NCI-H146 treated with DMSO at 0.1 percent for 48 hours (cell line): Measurements from ENCODE around the gene PDHX.
"Not testable (repeated sequence)": the region's sequence is repeated elsewhere in the genome, so short reads cannot be mapped to it uniquely, and the experiment has no call there.

Experiments used
- DNase-seq: peaks from one replicate; lab custom pipeline; 2025; ENCODE audit not compliant: unreplicated experiment; lab: John Stamatoyannopoulos, UW

The PDHX gene

GRCh38 chr11:34910817-34911216 lies 5.6 kb upstream of the PDHX start:
- no peak for DNase-seq

DNA sequence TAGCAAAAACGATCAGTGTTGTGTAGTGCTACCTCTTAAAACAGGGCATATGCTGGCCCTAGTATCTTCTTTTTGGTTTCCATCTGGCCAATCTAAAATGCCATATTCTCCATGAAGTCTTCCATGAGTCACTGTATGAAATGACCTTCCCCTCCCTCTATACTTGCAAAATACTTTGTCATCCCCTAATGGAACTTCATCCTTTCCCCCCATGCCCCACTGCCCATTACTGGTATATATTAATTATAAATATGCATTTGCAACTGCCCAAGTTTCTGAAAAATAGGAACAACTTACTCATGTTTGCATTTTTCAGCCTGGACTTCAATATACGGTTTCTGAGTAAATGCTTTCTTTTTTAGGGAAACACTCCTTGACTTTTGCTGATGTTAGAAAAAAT lies 4.7 kb upstream of the PDHX start:
- no peak for DNase-seq

GRCh38 chr11:34913556-34913955 lies 2.9 kb upstream of the PDHX start:
- DNase-seq = not testable (repeated sequence)

DNA sequence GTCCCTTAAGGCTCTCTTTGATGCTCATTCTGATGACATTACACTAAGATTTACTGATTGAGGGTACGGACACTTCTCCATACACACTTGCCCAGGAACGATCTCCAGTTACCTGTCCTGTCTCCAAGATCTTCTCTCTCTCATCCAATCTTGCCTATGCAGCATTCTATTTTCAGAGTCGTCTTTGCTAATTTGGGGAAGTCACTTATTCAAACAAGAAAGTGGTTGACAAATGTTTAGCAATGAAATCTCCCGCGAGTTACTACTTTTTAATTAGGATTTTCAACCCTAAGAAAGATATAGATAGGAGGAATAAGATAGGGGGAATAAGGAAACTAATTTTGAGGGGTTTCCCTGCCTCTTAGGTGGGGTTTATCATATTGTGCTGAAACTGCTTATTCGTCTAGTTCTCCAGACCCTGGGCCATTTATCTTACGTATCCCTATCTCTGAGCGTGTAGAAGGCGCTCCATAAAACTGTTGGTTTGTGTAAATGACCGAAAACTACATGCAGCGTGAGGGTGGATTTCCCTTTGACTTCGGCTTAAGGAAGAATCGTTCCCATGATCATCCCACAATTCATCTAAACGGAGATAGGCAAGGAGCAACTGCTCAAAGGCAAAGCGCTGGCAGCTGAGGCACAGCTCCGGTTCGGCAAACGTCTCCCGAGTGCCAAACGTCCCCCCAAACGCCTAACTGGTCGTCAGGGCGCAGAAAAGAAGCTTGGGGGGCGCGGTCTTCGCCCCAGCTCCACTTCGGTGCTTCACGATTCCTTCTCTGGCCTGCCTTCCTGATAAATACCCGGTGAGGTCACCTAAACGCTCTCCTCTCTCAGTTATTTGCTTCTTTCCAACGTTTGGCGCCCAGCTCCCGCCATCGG lies 1.0 kb upstream of the PDHX start:
- peak; percentile 61 for DNase-seq

GRCh38 chr11:34916843-34917770 lies 689 bp downstream of the PDHX start:
- no peak for DNase-seq

GRCh38 chr11:34921156-34921555 lies 4.7 kb downstream of the PDHX start:
- DNase-seq = no peak

DNA sequence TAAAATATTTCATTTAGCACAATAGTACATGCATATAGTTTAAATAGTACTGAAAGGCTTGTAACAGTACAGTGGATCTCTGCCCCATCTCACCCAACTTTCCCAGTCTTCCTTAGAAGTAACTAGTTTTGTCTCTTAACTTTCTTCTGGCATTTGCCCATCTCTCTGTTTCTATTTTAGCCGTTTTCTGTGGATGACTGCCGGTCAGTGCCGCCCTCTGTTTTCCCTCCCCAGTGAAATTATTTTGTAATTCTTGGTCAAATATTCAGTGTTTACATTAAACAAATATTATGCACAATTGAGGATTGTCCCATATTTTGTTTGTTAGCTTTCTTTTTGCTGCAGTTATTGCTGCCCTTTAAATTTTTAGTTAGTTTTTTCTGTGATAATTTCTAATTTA lies 8.3 kb downstream of the PDHX start:
- DNase-seq = no peak

DNA sequence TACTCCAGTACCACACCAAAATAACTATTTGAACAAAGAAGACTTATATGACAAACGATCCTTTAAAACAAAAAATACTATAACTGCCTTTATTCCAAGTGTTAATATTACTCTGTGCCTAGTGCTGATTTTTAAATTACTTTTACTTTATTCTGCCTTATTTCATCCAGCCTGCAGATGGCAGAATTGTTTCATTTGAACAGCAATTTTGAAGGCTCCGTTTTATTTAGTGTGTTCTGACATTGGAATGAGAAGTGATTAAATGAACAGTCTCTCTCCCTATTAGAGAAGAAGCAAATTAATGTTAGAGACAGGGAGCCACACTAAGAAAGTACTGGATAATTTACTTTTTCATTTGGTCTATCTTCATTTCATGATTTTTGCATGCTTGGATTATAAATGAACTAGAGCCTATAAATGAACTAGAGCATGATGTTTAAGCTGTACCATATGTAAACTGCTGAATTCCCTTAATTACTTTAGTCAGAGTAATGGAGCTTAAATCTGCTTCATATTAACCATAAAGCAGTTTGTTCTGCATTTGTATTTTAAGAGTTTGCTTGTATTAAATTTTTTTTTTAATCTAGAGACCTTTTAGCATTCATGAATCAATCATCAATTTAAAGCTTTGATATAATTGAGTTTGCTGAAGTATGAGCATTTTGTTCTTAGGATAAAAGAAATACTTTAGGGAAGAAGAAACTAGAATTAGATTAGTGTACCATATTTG lies 9.8 kb downstream of the PDHX start:
- peak; percentile 31 for DNase-seq

GRCh38 chr11:34926831-34927132 lies 10.4 kb downstream of the PDHX start:
- no peak for DNase-seq

GRCh38 chr11:34928268-34928959 lies 12.0 kb downstream of the PDHX start:
- DNase-seq = no peak

DNA sequence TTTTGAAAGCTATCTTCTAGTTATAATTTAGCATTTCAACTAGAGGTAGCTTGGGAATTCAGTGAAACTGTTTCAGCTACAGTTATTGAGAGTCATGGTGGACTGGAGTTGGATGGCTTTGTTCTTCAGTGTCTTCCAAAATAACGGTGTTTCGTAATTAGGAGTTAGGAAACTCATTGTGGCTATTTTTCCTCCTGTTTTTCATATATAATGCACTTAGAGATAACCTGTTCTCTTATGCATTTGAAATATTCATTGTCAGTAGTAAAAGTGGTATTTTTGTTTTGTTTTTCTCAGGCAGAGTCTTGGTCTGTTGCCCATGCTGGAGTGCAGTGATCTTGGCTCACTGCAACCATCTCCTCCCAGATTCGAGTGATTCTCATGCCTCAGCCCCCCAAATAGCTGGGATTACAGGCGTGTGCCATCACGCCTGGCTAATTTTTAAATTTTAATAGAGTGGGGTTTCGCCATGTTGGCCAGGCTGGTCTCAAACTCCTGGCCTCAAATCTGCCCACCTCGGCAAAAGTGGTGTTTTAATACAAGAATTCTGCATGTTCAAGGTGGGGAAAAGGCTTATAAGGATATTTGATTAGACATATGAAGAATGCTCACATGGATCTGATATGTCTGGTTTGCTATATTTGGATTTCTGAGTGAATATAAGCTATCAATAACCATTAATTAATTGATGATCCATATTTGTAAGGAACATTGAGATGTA lies 12.7 kb downstream of the PDHX start:
- no peak for DNase-seq

DNA sequence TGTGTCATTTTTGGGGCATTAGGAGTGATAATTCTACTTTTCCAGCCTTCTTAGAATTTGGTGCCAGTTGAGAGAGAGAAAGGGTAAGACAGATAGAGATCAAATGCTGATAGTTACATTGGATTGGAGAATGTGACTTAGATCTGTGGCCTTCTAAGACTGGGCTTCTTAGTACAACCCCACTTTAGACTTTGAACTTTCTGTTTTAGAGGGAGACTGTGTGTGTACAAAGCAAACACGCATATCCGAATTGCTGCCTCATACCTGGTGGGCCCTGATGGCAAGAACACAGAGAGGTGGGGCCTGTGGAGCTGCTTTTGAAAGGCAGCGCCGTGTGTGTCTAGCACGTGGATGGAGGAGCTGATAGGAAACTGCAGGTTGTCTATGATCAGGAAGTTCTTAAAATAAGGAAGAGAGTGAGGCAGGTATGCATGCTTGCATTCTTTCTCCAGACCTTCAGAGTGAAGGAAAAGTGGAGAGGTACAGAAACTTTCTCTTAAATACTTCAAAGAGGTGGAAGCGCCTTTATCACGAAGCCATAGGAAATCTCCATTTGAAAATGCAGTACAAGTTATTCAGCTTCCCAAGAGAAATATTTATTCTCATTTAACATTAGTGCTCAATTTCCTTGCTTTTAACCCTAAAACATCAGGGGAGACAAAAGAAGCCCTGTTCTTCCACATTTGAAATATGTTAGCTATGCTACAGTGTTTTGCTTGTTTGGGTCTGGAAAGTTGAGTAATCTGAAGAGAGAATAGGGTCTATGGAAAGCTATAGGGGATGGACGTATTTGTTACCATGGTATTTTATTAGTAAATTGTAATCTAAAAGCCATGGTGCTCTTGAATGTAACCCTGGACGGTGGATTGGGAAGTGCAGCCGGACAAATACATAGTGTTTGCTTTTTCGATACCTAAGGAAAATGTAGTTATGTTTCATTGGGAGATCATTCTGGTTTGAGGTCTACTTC lies 13.7 kb downstream of the PDHX start:
- no peak for DNase-seq

GRCh38 chr11:34936945-34937629 lies 20.7 kb downstream of the PDHX start:
- no peak for DNase-seq

GRCh38 chr11:34938611-34939010 lies 22.2 kb downstream of the PDHX start:
- no peak for DNase-seq

DNA sequence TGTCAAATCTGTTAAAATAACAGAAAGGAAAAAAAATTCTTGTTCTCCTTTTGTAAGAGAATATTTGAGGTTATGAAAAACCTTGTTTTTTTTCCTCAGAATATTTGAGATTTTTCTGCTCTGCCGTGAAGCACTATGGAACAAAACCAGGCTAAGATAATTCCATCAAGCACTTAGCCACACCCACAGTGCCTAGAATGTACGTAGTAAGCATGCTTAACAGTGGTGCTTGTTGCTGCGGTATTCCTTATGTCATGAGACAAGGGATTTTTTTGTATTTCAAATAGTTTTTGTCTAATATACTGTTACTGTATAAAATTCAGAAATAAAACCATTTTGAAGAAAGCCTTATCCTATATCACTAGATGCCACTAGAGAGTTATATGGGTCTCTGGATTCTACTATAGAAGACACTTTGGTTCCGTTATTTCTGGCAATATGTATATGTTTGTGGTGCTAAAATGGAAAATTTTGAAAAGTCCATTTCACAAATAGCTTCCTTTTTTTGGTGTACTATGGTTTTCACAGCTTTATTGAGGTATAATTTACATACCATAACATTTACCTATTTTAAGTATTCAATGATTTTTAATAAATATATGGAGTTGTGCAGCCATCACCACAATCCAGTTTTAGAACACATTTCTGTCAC lies 23.7 kb downstream of the PDHX start:
- no peak for DNase-seq

- no peak for DNase-seq
Measured at GRCh38 chr11:34941688-34942087, 25.3 kb downstream of the PDHX start.

DNA sequence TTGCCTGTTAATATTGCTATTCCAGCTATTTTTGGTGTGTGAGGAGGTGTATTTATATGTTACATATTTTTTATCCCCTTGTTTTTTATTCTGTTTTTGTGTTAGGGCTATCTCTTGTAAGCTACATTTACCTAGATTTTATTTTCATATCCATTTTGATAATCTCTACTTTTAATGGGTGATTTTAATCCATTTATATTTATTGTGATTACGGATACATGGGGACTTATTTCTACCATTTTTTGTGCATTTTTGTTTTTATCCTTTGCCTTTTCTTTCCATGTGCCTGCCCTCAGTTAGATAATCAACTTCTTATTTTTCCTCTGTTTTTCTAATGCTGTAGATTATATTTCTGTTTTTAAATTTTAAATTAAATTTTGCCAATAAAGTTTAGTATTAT lies 28.3 kb downstream of the PDHX start:
- DNase-seq = no peak

DNA sequence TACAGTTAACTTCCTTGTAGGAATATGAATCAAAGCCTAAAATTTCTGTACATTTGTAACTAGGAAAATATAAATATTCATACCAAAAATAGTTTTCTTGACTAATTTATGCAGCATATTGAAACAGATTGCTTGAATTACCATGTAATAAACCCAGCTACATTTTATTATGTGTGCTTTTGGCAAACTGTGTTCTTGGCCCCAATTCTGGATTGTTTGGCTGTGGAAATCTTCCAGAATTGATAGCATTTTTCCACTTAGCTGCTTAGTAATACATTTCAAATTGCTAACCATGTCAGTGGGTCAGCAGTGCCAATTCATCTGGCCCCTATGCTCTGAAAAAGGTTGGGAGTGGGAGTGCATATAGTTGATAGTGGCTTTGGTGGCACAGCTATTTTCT lies 32.3 kb downstream of the PDHX start:
- no peak for DNase-seq
